ENCODE data around the gene GNB1.

The GNB1 gene

GRCh38 chr1:1922702-1922955 is 31.7 kb upstream of the GNB1 start:
- DNase-seq, result no peak

DNA sequence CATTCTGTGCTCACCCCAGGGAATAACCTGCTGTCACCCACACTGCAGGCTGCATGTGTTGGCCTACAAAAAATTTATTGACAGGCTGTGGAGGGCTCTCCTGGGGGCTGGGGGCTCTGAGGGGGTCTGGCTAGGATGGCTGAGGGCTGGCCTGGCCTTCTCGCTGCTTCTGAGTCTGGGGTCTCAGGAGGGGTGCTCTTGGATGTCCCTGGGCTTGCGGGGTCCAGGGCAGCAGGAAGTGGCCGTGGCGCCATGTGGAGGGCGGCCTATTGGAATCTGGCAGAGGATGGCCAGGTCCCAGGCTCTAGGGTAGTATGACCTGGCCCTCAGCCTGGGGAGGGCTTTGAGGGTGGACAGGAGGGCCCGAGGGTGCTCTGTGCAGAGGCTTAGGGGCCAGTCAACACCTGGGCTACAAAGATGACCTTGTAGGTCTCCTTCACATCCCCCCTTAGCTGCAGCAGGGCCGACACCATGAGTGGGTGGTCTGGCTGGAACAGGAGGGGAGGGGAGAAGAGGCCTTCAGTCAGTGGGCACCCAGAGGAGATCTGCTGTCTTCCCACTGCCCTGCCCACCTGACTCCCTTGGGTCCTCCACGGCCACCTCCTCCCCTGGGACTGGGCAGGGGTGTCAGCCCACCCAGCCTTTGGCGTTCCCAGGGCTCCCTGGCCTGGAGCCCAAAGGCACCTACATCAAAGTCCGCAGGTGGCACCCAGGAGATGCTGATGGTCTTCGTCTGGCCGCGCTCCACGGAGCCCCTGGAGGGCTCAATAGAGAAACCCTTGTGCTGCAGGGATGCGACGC is 31.2 kb upstream of the GNB1 start:
- no peak for DNase-seq

DNA sequence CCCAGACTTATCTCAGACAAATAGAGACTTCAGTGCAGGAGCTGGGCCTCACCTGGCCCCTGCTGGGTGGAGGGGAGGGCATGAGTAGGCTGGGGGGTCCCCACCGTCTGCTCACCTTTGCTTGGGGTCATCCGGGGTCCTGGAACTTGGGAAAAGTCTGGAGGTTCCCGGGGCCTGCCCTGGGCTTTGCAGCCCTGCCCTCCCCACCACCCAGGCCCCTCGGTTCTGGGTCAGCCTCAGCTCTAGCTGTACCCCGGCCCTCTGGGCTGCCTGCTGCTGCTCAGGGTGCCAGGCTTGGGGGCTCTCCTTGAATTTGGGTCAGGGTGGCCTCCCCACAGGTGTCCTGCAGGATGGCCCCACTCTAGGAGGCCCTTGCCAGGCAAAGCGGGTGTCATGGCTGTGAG is 30.6 kb upstream of the GNB1 start:
- DNase-seq, result no peak

GRCh38 chr1:1920608-1921458 is 29.9 kb upstream of the GNB1 start:
- DNase-seq, result no peak

DNA sequence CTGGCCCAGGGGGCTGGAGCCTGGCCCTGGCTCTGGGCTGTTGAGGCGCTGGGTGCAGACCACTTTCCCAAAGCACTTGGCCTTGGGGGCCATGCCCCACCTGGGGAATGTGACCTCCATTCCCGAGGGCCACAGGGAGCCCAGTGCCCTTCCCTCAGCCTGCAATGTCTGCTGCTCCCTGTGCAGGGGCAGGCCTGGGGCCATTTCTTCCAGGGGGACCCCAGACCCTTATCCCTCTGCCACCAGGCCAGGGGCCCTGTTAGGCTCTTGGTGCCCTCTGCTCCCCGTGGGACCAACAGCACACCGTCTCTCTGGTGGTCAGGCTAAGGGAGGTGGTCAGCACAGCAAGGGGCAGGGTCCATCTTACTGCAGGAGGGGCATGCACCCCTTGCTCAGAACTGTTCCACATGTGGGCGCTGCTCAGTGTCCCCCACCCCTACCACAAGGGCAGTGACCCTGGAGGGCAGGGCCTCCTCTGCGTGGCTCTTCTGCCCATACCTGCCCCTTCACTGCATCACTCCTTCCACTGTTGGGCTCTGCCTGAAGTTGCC is 29.2 kb upstream of the GNB1 start:
- no peak for DNase-seq

GRCh38 chr1:1919304-1920056 is 28.6 kb upstream of the GNB1 start:
- DNase-seq, result peak; percentile 97 to 100

DNA sequence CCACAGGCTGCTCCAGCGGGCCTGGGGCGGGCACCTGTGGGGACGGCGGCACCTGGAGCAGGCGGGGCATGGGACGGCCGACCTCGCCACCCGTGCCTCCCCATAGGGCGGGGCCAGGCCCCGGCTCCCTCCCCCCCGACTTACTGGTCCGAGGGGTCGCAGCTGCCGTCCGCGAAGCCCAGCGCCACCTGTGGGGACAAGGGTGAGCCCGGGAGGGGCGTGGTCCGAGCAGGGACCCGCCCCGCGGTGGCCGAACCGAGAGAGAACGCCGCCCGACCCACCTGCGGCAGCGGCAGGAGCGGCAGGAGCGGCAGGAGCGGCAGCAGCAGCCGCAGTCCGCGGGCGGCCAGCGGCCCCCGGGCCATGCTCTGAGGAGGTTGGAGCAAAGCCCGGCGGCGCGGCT is 28.0 kb upstream of the GNB1 start, which contains the start of gene TMEM52:
TMEM52 (minus strand) TSS at position 379 of the 403 bp plus-strand sequence; CDS start at position 365, 14 bp downstream.
- no peak for DNase-seq

DNA sequence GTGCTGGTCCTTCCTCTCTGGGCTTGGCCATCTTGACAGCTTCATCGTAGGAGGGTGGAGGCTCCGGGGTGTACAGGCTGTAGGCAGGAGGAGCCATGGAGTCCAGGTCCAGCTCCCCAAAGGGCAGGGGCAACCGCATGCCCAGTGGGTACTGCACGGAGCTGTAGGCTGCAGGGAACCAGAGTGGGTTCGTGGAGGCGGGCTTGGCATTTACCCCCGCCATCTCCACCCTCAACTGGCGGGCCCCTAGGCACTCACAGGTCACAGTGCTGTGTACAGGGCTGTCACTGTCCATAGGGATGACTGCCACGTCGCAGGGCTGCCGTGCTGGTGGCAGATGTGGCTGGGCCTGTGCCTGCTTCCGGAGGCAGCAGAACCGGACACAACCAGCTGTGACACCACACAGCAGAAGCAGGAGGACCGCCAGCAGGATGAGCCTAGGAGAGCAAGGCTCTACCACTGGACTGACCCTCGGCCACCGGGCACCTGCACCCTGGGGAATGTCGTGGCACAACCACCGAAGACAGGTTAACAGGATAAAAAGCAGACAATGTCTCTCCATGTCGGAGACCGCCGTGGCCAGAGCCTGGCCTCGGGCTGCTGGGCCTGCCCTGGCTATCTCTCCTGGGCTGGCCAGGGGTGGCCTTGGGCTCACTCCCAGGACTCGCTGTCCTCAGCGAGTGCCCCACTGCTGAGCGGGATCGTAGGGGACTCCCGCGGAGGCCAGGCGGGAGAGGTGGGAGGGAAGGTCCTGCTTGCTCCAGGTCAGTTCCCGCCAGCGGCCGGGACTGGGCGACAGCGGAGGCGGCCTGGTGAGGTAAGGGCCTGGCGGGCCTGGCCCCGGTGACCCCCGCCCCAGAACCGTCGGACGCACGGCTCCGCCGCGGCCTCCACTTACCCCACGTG is 27.4 kb upstream of the GNB1 start:
- no peak for DNase-seq

GRCh38 chr1:1917304-1917976 is 26.6 kb upstream of the GNB1 start:
- no peak for DNase-seq

- no peak for DNase-seq
Measured at GRCh38 chr1:1916851-1917251, 26.0 kb upstream of the GNB1 start.

GRCh38 chr1:1915911-1916840 is 25.3 kb upstream of the GNB1 start:
- no peak for DNase-seq

- no peak for DNase-seq
Measured at GRCh38 chr1:1914971-1915692, 24.2 kb upstream of the GNB1 start, which contains the start of gene CALML6. Gene CALML6 (plus strand): TSS chr1:1915260. CDS start chr1:1915281, 21 bp downstream.

- no peak for DNase-seq
Measured at GRCh38 chr1:1914101-1914970, 23.4 kb upstream of the GNB1 start.

DNA sequence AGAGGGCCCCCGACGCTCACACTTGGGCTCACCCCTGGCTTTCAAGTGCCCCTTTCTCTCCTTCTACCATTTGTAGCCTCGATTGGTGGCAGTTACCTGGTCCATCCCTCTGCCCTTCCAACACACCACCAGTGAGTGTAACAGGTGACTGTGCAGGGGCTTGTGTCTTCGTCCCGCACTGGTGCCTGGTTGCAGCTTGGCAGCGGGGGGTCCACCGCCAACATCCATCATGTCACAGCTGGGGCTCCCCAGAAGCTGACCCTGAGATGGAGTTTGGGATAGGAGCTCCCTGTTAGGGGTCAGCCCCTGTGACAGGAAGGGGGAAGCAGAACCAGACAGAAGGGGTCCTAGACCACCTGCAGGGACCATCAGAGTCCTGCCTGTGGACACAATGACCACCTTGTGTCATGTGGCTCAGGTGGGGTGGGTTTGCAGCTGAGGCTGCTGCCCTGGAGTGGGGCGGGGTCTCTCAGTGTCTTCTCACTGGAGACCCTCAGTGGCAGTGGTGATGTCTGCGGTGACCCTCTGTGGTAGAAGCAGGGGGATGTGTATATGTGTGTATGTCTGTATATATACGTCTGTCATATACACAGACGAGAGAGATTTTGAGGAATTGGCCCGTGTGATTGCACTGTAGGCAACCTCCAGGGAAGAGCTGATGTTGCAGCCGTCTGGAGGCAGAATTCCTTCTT is 20.6 kb upstream of the GNB1 start:
- no peak for DNase-seq

GRCh38 chr1:1910651-1911331 is 19.9 kb upstream of the GNB1 start:
- no peak for DNase-seq

GRCh38 chr1:1910033-1910465 is 19.2 kb upstream of the GNB1 start:
- no peak for DNase-seq

DNA sequence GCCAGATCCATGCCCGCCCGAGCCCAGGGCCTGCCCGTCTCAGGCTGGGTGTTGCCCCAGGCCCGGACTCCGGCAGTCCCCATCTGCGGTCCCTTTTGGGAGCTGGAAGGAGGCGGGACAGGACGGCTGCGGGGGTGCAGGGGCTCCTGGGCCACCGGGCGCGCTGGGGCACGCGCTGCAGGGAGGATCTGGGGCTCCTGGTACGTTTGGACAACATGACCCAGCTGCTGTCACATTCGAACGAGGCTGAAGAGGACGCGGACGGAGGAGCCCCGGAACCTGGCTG is 17.6 kb upstream of the GNB1 start:
- DNase-seq, result no peak

Measured in stimulated activated CD4-positive, alpha-beta T cell treated with anti-CD3 and anti-CD28 coated beads, Interleukin-2, amount 100 ng/mL, for 24 hours (primary cell).